Astrocyte of the cerebellum (primary cell): ENCODE results near the gene SNIP1.
A peak's percentile ranks its signal among the peaks of the same experiment; 100 is the strongest.

Experiments
- DNase-seq: peaks from one replicate; pipeline ENCODE4 v3.0.0-alpha.2; 2011; ENCODE audit warnings: low read depth
- H3K4me3 ChIP-seq: 2 replicates; pipeline ENCODE4 v1.5.1; 2011; ENCODE audit warnings: mild to moderate bottlenecking, low read depth, low read length, moderate library complexity
- in situ Hi-C: cut with HindIII; loops from 2 replicates; pipeline ENCODE4 v1.10.0; 2017; ENCODE audit warnings: low sequenced_read_pairs
- TF ChIP-seq, protein P1 (sequence below): IDR thresholded peaks from 2 replicates; pipeline ENCODE4 v1.5.1; 2012; ENCODE audit warnings: low read length, low read depth, moderate library complexity, mild to moderate bottlenecking; ENCODE audit errors: missing control alignments

SNIP1 gene

DNA sequence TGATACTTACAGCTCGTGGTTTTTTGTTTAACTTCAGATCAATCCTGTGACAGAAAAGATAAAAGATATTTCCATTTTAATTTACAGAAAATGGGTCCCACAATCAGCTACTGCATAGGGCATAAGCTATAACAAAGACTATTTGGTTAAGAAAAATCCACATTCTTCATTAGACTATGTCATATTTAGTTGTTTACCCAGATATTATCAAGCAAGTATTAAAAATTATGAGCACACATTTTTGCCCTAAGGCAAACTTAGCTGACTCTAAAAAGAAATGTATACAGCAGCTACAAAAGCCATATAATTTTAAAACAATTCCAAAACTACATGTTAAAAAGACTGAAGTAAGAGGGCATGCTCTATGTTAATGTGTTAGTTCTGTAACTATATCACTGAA is 58.2 kb downstream of the SNIP1 start:
- no peak overlapping the region for H3K4me3 ChIP-seq
- in situ Hi-C loops: loop anchor here (10.0 kb wide), 1 partner anchor 59 kb away; the partner anchor contains the start of genes DNALI1 and SNIP1
- no peak for DNase-seq
- TF ChIP-seq, protein P1, sequence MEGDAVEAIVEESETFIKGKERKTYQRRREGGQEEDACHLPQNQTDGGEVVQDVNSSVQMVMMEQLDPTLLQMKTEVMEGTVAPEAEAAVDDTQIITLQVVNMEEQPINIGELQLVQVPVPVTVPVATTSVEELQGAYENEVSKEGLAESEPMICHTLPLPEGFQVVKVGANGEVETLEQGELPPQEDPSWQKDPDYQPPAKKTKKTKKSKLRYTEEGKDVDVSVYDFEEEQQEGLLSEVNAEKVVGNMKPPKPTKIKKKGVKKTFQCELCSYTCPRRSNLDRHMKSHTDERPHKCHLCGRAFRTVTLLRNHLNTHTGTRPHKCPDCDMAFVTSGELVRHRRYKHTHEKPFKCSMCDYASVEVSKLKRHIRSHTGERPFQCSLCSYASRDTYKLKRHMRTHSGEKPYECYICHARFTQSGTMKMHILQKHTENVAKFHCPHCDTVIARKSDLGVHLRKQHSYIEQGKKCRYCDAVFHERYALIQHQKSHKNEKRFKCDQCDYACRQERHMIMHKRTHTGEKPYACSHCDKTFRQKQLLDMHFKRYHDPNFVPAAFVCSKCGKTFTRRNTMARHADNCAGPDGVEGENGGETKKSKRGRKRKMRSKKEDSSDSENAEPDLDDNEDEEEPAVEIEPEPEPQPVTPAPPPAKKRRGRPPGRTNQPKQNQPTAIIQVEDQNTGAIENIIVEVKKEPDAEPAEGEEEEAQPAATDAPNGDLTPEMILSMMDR: no peak

DNA sequence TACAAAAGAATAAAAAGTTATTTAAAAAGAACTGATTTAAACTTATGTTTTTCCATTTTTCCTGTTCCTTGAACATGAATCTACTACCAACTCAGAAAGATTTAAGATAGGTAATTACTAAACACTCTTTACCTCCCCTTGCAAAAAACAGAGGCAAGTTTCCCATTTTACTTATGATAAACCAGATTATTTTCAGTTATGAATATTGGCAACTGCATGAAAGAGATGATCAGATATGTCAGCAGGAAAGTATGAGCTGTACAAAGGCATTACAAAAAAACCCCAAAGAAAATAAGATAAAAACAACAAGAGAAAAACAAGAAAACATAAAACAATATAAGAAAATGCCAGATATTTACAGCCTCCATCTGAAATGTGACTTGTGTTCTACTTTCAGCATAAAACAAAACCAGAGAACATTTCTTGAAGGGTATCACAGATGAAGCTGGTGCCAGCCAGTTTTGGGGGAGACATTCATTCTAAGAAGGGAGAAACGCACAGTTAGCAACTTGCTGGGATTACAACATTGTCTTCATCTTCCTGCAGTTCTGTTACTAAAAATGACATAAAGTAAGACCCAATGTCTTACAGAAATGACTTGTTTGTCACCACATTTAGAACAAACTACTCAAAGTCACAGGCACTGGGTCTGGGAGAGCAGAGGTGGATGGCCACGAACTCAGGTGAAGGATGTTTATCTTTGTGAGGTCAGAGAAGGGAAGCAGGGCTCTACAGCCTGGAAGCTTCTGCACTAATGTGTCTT is 60.6 kb downstream of the SNIP1 start:
- in situ Hi-C loops: loop anchor here (5.0 to 10.0 kb wide), 2 partner anchors 51 to 61 kb away; partner anchors contain the start of genes DNALI1 and SNIP1
- TF ChIP-seq, protein P1: no peak
- no peak overlapping the region for H3K4me3 ChIP-seq
- DNase-seq: no peak

DNA sequence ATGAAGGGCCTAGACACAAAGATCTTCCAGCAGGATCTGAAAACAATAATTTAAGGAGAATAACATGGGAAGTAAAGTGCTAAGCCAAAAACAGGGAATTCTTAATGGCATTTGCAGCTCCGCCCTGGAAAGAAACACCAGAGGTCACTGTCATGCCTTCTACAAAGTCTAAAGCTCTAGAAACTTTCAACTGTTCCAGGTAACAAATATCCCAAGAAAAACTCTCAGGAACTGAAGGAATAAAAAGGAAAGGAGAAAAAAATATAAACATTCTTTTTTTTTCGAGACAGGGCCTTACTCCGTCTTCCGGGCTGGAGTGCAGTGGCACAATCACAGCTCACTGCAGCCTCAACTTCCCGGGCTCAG is 66.5 kb downstream of the SNIP1 start:
- TF ChIP-seq, protein P1: no peak
- DNase-seq: no peak
- no peak overlapping the region for H3K4me3 ChIP-seq
- in situ Hi-C loops: no loop called here

DNA sequence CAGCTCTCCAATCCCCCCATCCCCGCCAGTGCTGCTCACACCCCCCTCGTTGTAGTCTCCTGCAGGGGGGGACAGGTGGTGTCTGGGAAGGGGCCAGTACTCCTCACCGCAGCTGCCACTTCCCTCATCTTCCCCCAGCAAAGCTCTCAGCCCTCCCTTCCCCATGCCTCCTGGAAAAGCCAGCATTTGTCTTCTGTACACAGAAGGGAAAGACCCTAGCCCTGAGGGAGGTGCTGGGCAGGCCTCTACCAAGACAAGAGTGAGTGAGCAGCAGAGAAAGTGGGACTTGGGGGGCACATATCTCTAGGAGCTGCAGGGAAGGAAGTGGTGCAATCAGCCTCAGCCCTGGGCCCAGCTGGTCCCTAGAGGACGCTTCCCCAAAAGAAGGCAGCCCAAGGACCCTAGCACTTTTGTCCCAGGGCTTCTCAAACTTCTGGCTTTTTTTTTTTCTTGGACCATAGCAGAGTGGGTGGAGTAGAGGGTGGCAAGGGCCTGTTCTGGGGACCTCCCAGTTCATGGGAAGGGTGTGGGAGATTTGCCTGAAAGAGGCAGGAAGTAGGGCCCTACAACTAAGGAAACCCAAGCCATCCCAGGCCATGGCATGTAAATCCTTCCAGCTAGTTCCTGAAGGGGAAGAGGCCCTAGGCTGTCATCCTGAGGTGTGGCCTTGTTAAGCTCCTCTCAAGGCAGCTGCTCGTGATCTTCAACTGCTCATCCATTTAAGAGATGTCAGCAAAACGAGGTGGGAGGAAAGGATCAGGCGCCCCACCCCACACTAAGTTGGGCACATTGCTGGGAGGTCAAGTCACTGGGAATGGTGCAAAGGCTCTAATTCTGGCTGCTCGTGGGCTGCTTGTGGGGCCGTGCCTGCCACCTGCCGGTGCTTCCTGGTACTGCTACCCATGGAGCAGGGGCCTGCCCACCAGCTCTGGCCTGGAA is 67.1 kb downstream of the SNIP1 start:
- no peak overlapping the region for H3K4me3 ChIP-seq
- in situ Hi-C loops: no loop called here
- TF ChIP-seq, protein P1: peak; percentile 100
- no peak for DNase-seq

DNA sequence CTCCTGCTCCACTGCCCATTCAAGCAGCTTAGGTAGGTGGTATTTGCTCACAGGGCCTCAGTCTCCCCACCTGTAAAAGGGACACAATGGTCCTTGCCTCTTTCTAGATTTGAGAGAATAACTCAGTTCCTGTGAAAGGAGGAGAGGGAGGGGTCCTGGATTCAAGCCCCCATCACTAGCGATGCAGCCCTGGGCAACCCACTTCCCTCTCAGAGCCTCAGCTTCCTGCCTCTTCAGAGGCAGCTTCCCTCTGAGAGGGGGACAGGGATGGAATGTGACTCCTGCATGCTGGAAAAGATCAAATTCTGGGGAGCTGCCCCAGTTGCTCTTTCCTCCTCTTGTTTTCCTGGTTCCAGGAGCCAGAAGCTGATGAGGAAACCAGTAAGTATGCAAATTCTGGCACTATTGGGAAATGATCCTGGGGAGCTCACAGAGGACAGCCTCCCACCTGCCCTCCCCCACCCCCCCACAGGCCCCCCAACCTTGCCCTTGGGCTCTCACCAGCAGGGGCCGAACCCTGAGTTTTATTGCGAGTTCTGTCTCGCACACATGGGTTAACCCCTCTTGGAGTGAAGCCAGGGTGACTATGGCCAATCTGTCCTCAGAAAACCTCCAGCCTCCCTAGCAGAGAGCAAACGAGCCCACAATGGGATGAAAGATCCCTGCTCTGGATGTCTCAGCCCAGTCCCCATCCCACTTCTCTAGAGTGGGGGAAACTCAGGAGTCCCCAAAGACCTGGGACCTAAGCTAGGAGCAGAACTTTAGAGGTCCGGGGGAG is 68.0 kb downstream of the SNIP1 start:
- TF ChIP-seq, protein P1: no peak
- in situ Hi-C loops: no loop called here
- DNase-seq: no peak
- no peak overlapping the region for H3K4me3 ChIP-seq
